ENCODE results near the gene LIPA.

GRCh38 chr10:89219513-89220218 is 31.9 kb downstream of the LIPA start:
- TF ChIP-seq CTCF (conservative IDR thresholded peaks at IDR 0.05) (no peak), EZH2 (IDR thresholded peaks at IDR 0.05; ENCODE audit: low read depth) (no peak)
